Astrocyte (in vitro differentiated cells and primary cell): ENCODE data around the gene NPHP4.

Experiments used
- EZH2 ChIP-seq: IDR thresholded peaks from 2 replicates; pipeline ENCODE4 v1.6.1; 2012; ENCODE audit warnings: mild to moderate bottlenecking, low read length, inconsistent platforms; ENCODE audit not compliant: insufficient read depth
- TF ChIP-seq, protein P1 (sequence below): IDR thresholded peaks from 2 replicates; pipeline ENCODE4 v1.5.1; 2011; ENCODE audit warnings: low read depth, mild to moderate bottlenecking, inconsistent platforms, low read length, moderate library complexity; ENCODE audit not compliant: insufficient read depth

DNA sequence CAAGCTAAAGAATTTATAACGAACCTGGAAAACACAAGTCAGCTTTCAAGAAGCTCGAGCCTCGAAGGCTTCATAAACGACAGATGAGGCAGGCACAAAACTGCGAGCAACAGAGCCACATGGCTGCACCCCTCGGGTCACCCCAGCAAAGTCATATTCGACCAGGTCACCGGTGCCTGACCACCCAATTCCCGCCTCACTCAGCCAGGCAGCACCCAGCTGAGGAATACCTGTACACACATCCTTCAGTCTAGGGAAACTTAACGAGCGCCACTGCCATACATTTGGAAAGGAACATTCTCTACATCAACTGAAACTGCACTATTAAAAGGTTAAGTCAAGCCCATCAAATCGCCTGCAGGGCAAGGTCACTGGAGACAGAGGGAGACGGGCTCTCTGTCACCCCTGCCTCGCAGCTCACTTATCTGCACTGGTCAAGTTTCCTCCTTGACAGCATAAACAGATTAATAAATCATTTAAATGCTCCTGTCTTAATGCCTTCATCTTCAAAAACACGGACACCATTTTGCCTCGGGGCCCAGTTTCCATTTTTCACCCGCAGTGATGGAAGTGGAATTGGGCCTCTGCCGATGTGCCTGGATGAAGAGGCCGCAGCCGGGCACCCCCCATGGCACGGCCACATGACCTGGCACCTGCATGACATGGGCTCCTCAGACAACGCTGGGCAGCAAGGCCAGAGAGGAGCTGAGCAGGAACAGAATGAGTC, 20.6 kb downstream of the NPHP4 start:
- TF ChIP-seq, protein P1, sequence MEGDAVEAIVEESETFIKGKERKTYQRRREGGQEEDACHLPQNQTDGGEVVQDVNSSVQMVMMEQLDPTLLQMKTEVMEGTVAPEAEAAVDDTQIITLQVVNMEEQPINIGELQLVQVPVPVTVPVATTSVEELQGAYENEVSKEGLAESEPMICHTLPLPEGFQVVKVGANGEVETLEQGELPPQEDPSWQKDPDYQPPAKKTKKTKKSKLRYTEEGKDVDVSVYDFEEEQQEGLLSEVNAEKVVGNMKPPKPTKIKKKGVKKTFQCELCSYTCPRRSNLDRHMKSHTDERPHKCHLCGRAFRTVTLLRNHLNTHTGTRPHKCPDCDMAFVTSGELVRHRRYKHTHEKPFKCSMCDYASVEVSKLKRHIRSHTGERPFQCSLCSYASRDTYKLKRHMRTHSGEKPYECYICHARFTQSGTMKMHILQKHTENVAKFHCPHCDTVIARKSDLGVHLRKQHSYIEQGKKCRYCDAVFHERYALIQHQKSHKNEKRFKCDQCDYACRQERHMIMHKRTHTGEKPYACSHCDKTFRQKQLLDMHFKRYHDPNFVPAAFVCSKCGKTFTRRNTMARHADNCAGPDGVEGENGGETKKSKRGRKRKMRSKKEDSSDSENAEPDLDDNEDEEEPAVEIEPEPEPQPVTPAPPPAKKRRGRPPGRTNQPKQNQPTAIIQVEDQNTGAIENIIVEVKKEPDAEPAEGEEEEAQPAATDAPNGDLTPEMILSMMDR, result no peak
- TF ChIP-seq EZH2, result no peak
